GM19023 (cell line): ENCODE data around the gene LTBP3.

Experiments used
- ATAC-seq: cut with Tn5 transposase; IDR thresholded peaks from one replicate; pipeline ENCODE4 v1.9.1; 2021; ENCODE audit warnings: mild to moderate bottlenecking, moderate library complexity; ENCODE audit not compliant: unreplicated experiment

The LTBP3 gene

GRCh38 chr11:65586247-65586630 lies 28.1 kb upstream of the LTBP3 start:
- ATAC-seq, result no peak

GRCh38 chr11:65585396-65586246 lies 27.5 kb upstream of the LTBP3 start:
- no peak for ATAC-seq

- no peak for ATAC-seq
These were observed 26.6 kb upstream of the LTBP3 start for GRCh38 chr11:65584723-65585171.

- ATAC-seq, result no peak
These were observed 25.9 kb upstream of the LTBP3 start for GRCh38 chr11:65584106-65584505.

GRCh38 chr11:65583589-65583988 lies 25.4 kb upstream of the LTBP3 start:
- no peak for ATAC-seq

GRCh38 chr11:65581928-65582327 lies 23.8 kb upstream of the LTBP3 start:
- ATAC-seq, result no peak

GRCh38 chr11:65580756-65581155 lies 22.6 kb upstream of the LTBP3 start:
- no peak for ATAC-seq

GRCh38 chr11:65580031-65580692 lies 22.0 kb upstream of the LTBP3 start:
- ATAC-seq, result no peak

- no peak for ATAC-seq
These were observed 21.1 kb upstream of the LTBP3 start for GRCh38 chr11:65579291-65579690.

- ATAC-seq, result no peak
These were observed 20.5 kb upstream of the LTBP3 start for GRCh38 chr11:65578667-65579066.

GRCh38 chr11:65578134-65578533 lies 20.0 kb upstream of the LTBP3 start:
- ATAC-seq, result no peak

GRCh38 chr11:65577756-65578109 lies 19.6 kb upstream of the LTBP3 start:
- no peak for ATAC-seq

- no peak for ATAC-seq
These were observed 19.0 kb upstream of the LTBP3 start for GRCh38 chr11:65576867-65577755.

GRCh38 chr11:65576232-65576866 lies 18.2 kb upstream of the LTBP3 start:
- no peak for ATAC-seq

GRCh38 chr11:65575568-65576231 lies 17.5 kb upstream of the LTBP3 start, which contains the start of gene EHBP1L1:
Gene EHBP1L1 (plus strand): TSS chr11:65576053. CDS start chr11:65576303, 250 bp downstream.
- ATAC-seq, result peak; percentile 20

- no peak for ATAC-seq
These were observed 16.8 kb upstream of the LTBP3 start for GRCh38 chr11:65574811-65575567.

- ATAC-seq, result peak; percentile 35
These were observed 16.1 kb upstream of the LTBP3 start for GRCh38 chr11:65574109-65574810.

- no peak for ATAC-seq
These were observed 15.4 kb upstream of the LTBP3 start for GRCh38 chr11:65573391-65574079.
